Measurements from ENCODE around the gene MICU1.
A peak's percentile ranks its signal among the peaks of the same experiment; 100 is the strongest.
"Not testable (repeated sequence)": the region's sequence is repeated elsewhere in the genome, so short reads cannot be mapped to it uniquely, and the experiment has no call there.

MICU1 gene

DNA sequence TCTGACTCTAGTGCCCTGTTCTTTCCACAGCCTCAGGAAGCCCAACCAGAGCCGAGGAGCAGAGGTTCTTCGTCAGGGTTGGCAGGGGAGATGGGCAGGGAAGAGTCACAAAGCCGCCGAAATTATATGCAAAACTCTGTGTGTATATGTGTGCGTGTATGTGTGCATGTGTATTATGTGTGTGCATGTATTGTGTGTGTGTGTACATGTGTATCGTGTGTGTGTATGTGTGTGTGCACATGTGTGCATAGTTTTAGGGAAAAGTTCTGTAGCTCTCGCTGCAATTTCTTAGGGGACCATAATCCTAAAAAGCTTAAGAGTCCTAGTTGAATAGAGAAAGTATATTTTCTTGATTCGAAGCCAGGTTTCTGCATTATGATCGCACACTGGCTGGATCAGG, 288.2 kb downstream of the MICU1 start:
- DNase-seq, result no peak

DNA sequence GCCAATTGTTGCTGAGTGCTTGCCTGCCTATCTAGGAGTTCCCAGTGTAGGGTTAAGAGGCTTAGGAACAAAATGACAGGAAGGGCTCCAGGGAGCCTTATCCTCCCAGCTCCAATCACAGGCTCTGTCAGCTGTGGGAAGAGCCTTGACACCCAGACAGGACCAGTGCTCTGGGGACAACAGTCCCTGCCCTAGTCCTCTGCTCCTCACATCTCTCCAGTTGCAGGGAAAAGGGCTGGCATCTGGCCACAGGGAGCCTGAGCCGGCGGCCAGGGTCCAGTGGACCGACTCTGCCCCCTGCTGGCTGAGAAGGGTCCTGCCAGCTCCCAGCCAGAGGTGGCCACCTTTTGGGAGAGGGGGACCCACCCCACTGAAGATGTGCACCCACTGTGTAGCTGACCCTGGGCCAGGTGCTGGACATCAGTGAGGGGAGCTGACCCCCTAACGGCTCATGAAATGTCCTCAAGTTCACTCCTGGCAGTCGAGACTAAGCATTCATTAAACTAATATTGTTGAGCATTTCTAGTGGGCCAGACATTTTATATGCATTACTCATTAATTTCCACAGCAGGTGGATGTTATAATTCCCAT, 288.7 kb downstream of the MICU1 start:
- peak; percentile 54 for DNase-seq

- no peak for DNase-seq
These were observed 289.4 kb downstream of the MICU1 start for GRCh38 chr10:72336259-72337038.

- DNase-seq, result peak; percentile 51
These were observed 290.3 kb downstream of the MICU1 start for GRCh38 chr10:72335394-72336258.

- DNase-seq, result peak; percentile 89
These were observed 291.0 kb downstream of the MICU1 start for GRCh38 chr10:72334825-72335393.

- DNase-seq, result no peak
These were observed 291.6 kb downstream of the MICU1 start for GRCh38 chr10:72334196-72334824.

- no peak for DNase-seq
These were observed 292.5 kb downstream of the MICU1 start for GRCh38 chr10:72333112-72334015.

GRCh38 chr10:72332423-72333111, 293.3 kb downstream of the MICU1 start:
- DNase-seq, result no peak

- DNase-seq, result peak; percentile 97
These were observed 294.1 kb downstream of the MICU1 start for GRCh38 chr10:72331575-72332422.

DNA sequence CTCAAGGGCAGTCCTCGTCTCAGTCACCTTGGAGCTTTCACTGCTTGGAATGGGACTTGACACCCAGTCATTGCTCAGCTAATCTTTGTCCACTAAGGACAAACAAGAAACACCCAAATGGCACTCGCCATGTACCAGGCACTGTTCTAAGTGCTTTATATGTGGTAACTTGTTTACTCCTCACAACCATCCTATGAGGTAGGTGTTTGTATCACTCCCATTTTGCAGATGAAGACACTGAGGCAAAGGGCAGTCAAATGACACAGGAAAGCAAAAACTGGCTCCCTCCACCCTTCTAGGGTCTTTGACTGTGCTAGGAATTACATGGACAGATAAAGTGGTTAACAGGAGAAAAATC, 295.8 kb downstream of the MICU1 start:
- no peak for DNase-seq

DNA sequence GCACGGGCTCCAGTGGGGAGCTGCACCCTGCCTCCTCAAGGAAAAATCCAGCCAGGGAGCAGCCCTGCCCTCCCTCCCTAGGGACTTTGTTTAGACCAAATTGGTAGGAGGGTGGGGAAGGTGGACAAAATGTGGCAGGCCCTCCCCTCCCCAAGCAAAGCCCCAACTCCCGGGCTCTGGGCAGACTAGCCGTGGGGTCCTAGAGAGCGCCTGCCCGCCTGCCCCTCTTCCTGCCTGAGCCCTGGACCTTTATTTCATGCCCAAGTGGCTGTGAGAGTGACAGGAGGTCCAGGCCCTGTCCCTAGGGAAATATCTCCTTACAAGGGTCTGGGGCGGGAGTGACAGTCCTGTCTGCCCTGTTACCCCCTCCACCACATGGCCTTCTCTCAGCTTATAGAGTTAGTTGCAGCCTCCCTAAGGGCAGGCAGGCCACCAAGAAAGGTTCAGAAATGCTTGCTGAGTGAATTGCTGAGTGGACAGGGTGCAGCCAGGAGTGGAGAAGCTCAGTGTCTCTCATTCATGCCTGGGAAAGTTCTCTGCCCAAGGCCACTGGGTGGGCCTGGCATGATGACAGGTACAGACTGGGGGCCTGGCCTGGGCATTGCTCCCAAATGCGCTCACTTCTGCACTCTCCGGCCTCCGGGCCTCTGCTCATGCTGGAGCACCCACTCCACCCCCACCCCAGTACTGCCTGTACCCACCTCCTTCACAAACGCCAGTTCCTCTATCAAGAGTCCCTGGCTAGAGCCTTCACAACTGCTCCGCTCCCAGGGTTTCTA, 296.4 kb downstream of the MICU1 start:
- no peak for DNase-seq

DNA sequence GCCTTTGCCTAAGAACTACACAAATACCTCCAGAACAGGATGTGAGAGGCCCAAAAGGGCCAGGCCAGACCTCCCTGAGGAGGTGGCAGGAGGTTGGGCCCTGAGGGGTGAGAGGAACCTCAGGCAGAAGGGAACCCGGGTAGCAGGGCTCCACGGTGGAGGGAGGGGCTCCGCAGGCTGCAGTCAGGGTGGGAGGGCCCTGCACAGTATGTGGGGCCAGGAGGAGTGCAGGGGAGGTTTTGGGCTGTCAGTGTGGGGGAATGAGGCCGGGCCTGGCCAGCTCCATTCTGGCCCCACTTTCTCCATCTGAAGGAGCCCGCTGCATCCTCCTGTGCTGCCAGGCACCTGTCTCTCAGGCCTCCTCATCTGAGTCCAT, 297.1 kb downstream of the MICU1 start:
- no peak for DNase-seq

DNA sequence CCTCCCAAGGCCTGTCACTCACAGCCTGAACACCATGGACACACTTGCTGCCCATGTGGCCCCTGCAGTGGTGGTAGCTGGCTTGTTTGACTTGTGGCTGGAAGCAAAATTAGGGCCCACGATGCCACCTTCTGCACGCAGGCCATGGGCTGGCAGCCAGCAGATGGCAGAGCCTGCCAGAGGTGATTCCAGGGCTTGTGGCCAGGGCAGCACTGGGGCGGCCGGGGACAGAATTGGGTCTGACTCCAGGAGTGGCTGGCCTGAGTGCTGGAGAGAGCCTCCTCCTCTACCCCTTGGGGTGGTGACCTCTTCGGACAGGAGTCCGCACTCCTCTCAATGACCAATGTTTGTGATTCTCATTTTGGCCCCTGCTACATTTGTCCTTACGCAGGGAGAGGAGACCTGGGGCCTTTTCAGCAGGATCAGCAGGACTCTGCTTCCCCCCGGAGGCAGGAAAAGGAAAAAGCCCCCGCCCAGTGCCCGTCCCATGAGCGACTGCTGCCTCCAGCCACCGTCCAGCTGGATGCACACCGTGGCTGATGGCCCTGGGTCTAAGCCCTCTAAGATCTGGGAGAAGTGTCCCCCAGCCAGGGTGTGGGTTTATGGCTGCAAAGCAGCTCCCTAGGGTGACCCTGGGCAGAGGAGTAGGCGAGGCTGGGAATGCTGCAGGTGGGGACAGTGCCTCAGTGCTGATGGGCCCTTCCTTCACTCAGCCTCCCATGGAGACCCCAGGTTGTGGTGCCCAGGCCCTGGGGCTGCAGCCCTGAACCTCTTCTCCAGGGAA, 297.6 kb downstream of the MICU1 start:
- DNase-seq, result no peak

GRCh38 chr10:72326665-72327603, 298.9 kb downstream of the MICU1 start:
- DNase-seq, result peak; percentile 81

GRCh38 chr10:72325243-72326175, 300.4 kb downstream of the MICU1 start:
- DNase-seq, result not testable (repeated sequence)

- DNase-seq, result no peak
These were observed 302.1 kb downstream of the MICU1 start for GRCh38 chr10:72323771-72324191.
